ENCODE measurements around the gene ETV5. TPM values are rescaled to one million over a fixed set of nuclear protein-coding genes. Genes with fewer than 3 reads are reported as not detected.

Gene ETV5
- total RNA-seq, 3 donors from 2014 or later (not counting 1 experiment from before 2014, with no cell fraction given) = 3.0 to 5.3 (median 4.6) TPM

- H3K4me1 Mint-ChIP-seq = no peaks in the 10 kb centered on the region
Observed at GRCh38 chr3:186014866-186015265, 94.0 kb downstream of the ETV5 start.

GRCh38 chr3:186013312-186013711 is 95.6 kb downstream of the ETV5 start:
- TF ChIP-seq, protein P1, sequence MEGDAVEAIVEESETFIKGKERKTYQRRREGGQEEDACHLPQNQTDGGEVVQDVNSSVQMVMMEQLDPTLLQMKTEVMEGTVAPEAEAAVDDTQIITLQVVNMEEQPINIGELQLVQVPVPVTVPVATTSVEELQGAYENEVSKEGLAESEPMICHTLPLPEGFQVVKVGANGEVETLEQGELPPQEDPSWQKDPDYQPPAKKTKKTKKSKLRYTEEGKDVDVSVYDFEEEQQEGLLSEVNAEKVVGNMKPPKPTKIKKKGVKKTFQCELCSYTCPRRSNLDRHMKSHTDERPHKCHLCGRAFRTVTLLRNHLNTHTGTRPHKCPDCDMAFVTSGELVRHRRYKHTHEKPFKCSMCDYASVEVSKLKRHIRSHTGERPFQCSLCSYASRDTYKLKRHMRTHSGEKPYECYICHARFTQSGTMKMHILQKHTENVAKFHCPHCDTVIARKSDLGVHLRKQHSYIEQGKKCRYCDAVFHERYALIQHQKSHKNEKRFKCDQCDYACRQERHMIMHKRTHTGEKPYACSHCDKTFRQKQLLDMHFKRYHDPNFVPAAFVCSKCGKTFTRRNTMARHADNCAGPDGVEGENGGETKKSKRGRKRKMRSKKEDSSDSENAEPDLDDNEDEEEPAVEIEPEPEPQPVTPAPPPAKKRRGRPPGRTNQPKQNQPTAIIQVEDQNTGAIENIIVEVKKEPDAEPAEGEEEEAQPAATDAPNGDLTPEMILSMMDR (IDR thresholded peaks at IDR 0.05) = no peak
- Mint-ChIP-seq H3K36me3 (no peaks in the 10 kb centered on the region), H3K4me1 (no peaks in the 10 kb centered on the region), H3K4me3 (no peak overlapping the region), H3K27ac (no peak overlapping the region), H3K27me3 (ENCODE audit: low read depth in 2 of 2) (peaks cover 7 to 16% of the 10 kb centered on the region in 2 donors), H3K9me3 (no peaks in the 10 kb centered on the region)
- WGBS (ENCODE audit: insufficient coverage) = 84% methylated on average over 6 of the region's 7 CpGs
- no peak for DNase-seq
- Histone ChIP-seq H3K27ac (ENCODE audit: low read length) (no peak overlapping the region), H3K4me3 (ENCODE audit: low read length) (no peak overlapping the region), H3K4me1 (ENCODE audit: control insufficient read depth, insufficient read depth, low read length) (no peaks in the 10 kb centered on the region), H3K27me3 (ENCODE audit: control insufficient read depth, insufficient read depth, low read length) (peaks cover 6% of the 10 kb centered on the region), H3K36me3 (ENCODE audit: control insufficient read depth, insufficient read depth, low read length) (no peaks in the 10 kb centered on the region), H3K9me3 (ENCODE audit: control insufficient read depth, insufficient read depth, low read length) (no peaks in the 10 kb centered on the region)
- no peak for ATAC-seq
- intact Hi-C loops (cut with micrococcal nuclease) = no loop called here

More at GRCh38 chr3:186014866-186015265, 94.0 kb downstream of the ETV5 start:
- intact Hi-C loops (cut with micrococcal nuclease) = no loop called here
- TF ChIP-seq, protein P1 (IDR thresholded peaks at IDR 0.05) = no peak
- no peaks in the 10 kb centered on the region for H3K4me1 ChIP-seq (ENCODE audit: control insufficient read depth, insufficient read depth, low read length)
- no peak overlapping the region for H3K4me3 ChIP-seq (ENCODE audit: low read length)
- no peaks in the 10 kb centered on the region for H3K36me3 ChIP-seq (ENCODE audit: control insufficient read depth, insufficient read depth, low read length)
- H3K27ac ChIP-seq (ENCODE audit: low read length) = no peak overlapping the region
- peaks cover 14 to 18% of the 10 kb centered on the region in 2 donors for H3K27me3 Mint-ChIP-seq (ENCODE audit: low read depth in 2 of 2)
- 78% methylated on average over 2 of the region's 3 CpGs for WGBS (ENCODE audit: insufficient coverage)
- H3K9me3 ChIP-seq (ENCODE audit: control insufficient read depth, insufficient read depth, low read length) = no peaks in the 10 kb centered on the region
- no peaks in the 10 kb centered on the region for H3K9me3 Mint-ChIP-seq
- DNase-seq (no peak), ATAC-seq (no peak)
- no peak overlapping the region for H3K4me3 Mint-ChIP-seq
- H3K27ac Mint-ChIP-seq = no peak overlapping the region
- H3K27me3 ChIP-seq (ENCODE audit: control insufficient read depth, insufficient read depth, low read length) = peaks cover 6% of the 10 kb centered on the region
- H3K36me3 Mint-ChIP-seq = no peaks in the 10 kb centered on the region

DNA sequence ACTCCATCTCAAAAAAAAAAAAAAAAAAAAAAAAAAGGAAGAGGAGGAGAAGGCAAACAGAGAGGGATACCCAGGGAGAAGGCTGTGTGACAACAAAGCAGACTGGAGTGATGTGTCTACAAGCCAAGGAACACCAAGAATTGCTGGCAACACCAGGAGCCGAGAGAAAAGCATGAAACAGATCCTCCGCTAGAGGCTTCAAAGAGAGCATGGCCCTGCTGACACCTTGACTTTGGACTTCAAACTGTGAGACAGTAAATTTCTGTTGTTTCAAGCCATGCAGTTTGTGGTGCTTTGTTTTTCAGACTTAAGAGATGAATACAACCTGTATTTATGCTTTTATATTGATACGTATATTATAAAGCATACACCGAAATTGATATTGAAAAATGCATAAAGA is 96.8 kb downstream of the ETV5 start:
- H3K4me1 Mint-ChIP-seq = no peaks in the 10 kb centered on the region

More for the DNA sequence above, 96.8 kb downstream of the ETV5 start:
- no peaks in the 10 kb centered on the region for H3K9me3 Mint-ChIP-seq
- H3K27ac Mint-ChIP-seq = no peak overlapping the region
- WGBS (ENCODE audit: insufficient coverage) = 90% methylated on average over 2 of the region's 4 CpGs
- ATAC-seq = no peak
- H3K4me3 Mint-ChIP-seq = no peak overlapping the region
- peaks cover 3% of the 10 kb centered on the region for H3K27me3 ChIP-seq (ENCODE audit: control insufficient read depth, insufficient read depth, low read length)
- H3K36me3 ChIP-seq (ENCODE audit: control insufficient read depth, insufficient read depth, low read length) = no peaks in the 10 kb centered on the region
- DNase-seq = no peak
- no peaks in the 10 kb centered on the region for H3K36me3 Mint-ChIP-seq
- H3K4me3 ChIP-seq (ENCODE audit: low read length) = no peak overlapping the region
- TF ChIP-seq, protein P1 (IDR thresholded peaks at IDR 0.05) = no peak
- intact Hi-C loops (cut with micrococcal nuclease) = no loop called here
- H3K4me1 ChIP-seq (ENCODE audit: control insufficient read depth, insufficient read depth, low read length) = no peaks in the 10 kb centered on the region
- H3K9me3 ChIP-seq (ENCODE audit: control insufficient read depth, insufficient read depth, low read length) = no peaks in the 10 kb centered on the region
- H3K27me3 Mint-ChIP-seq (ENCODE audit: low read depth in 2 of 2) = peaks cover 12 to 18% of the 10 kb centered on the region in 2 donors
- no peak overlapping the region for H3K27ac ChIP-seq (ENCODE audit: low read length)

All from natural killer cell (primary cell).